ENCODE measurements around the gene NUDT3. TPM values are rescaled to one million over a fixed set of nuclear protein-coding genes. Genes with fewer than 3 reads are reported as not detected.

Gene NUDT3
- total and polyA plus RNA-seq, 4 donors, result 3.2 to 20.2 (median 9.5) TPM

DNA sequence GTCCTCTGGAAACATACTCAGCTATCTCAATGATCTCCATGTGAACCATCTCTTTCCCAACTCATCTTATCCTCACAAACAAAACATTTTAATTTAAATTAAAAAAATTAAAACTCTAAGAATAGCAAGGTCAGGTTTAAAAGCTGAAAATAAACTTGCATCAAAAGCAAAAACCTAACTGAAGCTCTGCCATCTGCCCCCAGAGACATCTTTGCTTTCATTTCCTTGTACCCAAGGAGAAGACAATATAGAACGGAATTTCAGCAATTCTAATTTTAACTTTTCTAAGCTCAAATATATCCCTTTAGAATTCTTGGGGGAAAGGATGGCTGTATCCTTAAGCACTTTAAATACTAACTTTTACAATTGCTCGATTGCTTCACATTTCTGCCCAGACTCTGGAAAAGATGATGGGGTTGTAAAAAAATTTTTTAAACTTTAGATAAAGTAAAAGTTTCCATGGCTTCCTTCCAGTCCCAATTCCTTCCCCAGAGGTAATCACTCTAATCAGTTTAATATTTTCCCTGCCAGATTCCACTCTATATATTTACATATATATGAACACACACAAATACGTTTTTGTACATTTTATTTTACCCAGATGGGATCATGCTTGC, 74.5 kb downstream of the NUDT3 start:
- no peak overlapping the region for H3K4me3 ChIP-seq (ENCODE audit: low read depth in 1 of 3, low read length in 3 of 3)
- H3K27ac ChIP-seq (ENCODE audit: low read depth in 1 of 2, low read length in 2 of 2), result no peak overlapping the region
- no peak overlapping the region for H3K9ac ChIP-seq (ENCODE audit: low read depth in 1 of 2, low read length in 2 of 2)
- no peak for TF ChIP-seq RAD21 (IDR thresholded peaks at IDR 0.05)
- WGBS, result 67% methylated on average over 3 of the region's 3 CpGs
- no peaks in the 10 kb centered on the region for H3K9me3 ChIP-seq (ENCODE audit: control insufficient read depth in 4 of 4, low read length in 3 of 4)
- no peaks in the 10 kb centered on the region for H3K27me3 ChIP-seq (ENCODE audit: control insufficient read depth in 4 of 4, insufficient read depth in 4 of 4, low read length in 3 of 4)
- peaks cover 0 to 3% (median under 1%) of the 10 kb centered on the region in 4 donors for H3K4me1 ChIP-seq (ENCODE audit: control insufficient read depth in 4 of 4, insufficient read depth in 4 of 4, low read length in 3 of 4)
- no peak for DNase-seq (ENCODE audit: low spot score)
- H3K36me3 ChIP-seq (ENCODE audit: control insufficient read depth in 4 of 4, insufficient read depth in 3 of 4, low read depth in 1 of 4, low read length in 3 of 4), result no peaks in the 10 kb centered on the region

DNA sequence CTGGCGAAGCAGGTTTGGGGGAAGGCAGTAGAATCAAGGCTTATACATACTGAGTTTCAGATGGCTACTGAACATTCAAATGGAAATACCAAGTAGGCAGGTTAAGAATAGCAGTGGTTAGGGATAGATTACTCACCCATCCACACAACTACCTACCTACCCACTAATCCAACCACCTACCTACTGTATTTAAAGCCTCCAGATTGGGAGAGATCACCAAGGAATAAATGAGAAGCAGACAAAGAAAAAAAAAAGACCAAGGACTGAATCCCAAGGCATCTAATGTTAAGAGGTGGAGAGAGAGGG, 75.3 kb downstream of the NUDT3 start:
- no peak overlapping the region for H3K27ac ChIP-seq (ENCODE audit: low read depth in 1 of 2, low read length in 2 of 2)
- H3K36me3 ChIP-seq (ENCODE audit: control insufficient read depth in 4 of 4, insufficient read depth in 3 of 4, low read depth in 1 of 4, low read length in 3 of 4), result no peaks in the 10 kb centered on the region
- TF ChIP-seq RAD21 (IDR thresholded peaks at IDR 0.05) (no peak), YY1 (IDR thresholded peaks at IDR 0.05) (no peak), HNF4A (conservative IDR thresholded peaks at IDR 0.05) (no peak), FOXA1 (IDR thresholded peaks at IDR 0.05) (no peak), RXRA (IDR thresholded peaks at IDR 0.05) (no peak), HNF4G (IDR thresholded peaks at IDR 0.05) (no peak)
- TF ChIP-seq, protein P1, sequence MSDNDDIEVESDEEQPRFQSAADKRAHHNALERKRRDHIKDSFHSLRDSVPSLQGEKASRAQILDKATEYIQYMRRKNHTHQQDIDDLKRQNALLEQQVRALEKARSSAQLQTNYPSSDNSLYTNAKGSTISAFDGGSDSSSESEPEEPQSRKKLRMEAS (IDR thresholded peaks at IDR 0.05), result no peak
- TF ChIP-seq, protein P2, sequence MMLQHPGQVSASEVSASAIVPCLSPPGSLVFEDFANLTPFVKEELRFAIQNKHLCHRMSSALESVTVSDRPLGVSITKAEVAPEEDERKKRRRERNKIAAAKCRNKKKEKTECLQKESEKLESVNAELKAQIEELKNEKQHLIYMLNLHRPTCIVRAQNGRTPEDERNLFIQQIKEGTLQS (IDR thresholded peaks at IDR 0.05), result no peak
- no peak for DNase-seq (ENCODE audit: low spot score)
- no peaks in the 10 kb centered on the region for H3K27me3 ChIP-seq (ENCODE audit: control insufficient read depth in 4 of 4, insufficient read depth in 4 of 4, low read length in 3 of 4)
- H3K9ac ChIP-seq (ENCODE audit: low read depth in 1 of 2, low read length in 2 of 2), result no peak overlapping the region
- peaks cover 0 to 3% (median under 1%) of the 10 kb centered on the region in 4 donors for H3K4me1 ChIP-seq (ENCODE audit: control insufficient read depth in 4 of 4, insufficient read depth in 4 of 4, low read length in 3 of 4)
- no peak overlapping the region for H3K4me3 ChIP-seq (ENCODE audit: low read depth in 1 of 3, low read length in 3 of 3)
- WGBS, result 94% methylated on average over 1 of the region's 1 CpG
- H3K9me3 ChIP-seq (ENCODE audit: control insufficient read depth in 4 of 4, low read length in 3 of 4), result no peaks in the 10 kb centered on the region

DNA sequence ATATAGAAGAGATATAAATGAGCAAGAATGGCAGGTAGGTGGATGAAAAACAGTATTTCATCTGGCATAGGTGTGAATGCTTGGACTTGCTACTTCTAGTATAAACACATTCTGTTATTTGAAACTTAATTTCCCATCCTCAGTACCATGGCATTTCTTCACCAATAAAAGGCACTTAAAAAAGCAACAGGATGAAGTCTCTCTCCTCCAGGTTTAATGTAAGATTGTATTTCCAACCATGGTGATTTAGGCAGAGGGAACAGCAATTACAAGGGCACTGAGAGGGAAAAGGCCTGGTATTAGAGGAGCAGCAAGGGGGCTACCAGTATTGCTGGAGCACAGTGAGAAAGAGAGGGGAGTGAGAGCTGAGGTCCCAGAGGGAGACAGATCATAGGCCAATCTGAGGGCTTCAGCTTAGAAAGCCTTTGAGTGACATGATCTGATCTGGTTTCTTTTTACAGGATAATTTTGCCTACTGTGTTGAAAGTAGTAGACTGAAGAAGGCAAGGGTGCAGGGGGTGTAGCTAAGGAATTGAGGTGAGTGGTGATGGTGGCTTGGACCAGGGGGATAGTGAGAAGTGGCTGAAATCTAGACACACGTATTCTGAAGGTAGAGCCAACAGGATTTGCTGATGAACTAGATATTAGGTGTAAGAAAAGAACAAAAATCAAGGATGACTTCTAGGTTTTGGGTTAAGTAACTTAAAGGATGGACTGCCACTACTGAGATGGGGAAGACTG, 75.9 kb downstream of the NUDT3 start:
- Histone ChIP-seq H3K4me1 (ENCODE audit: control insufficient read depth in 4 of 4, insufficient read depth in 4 of 4, low read length in 3 of 4) (peaks cover 0 to 3% (median under 1%) of the 10 kb centered on the region in 4 donors), H3K9ac (ENCODE audit: low read depth in 1 of 2, low read length in 2 of 2) (no peak overlapping the region), H3K36me3 (ENCODE audit: control insufficient read depth in 4 of 4, insufficient read depth in 3 of 4, low read depth in 1 of 4, low read length in 3 of 4) (no peaks in the 10 kb centered on the region), H3K4me3 (ENCODE audit: low read depth in 1 of 3, low read length in 3 of 3) (no peak overlapping the region), H3K27ac (ENCODE audit: low read depth in 1 of 2, low read length in 2 of 2) (no peak overlapping the region), H3K9me3 (ENCODE audit: control insufficient read depth in 4 of 4, low read length in 3 of 4) (no peaks in the 10 kb centered on the region), H3K27me3 (ENCODE audit: control insufficient read depth in 4 of 4, insufficient read depth in 4 of 4, low read length in 3 of 4) (no peaks in the 10 kb centered on the region)
- TF ChIP-seq HNF4G (IDR thresholded peaks at IDR 0.05) (no peak), JUND (IDR thresholded peaks at IDR 0.05) (no peak), SP1 (IDR thresholded peaks at IDR 0.05) (no peak), FOXA1 (IDR thresholded peaks at IDR 0.05) (no peak), RAD21 (IDR thresholded peaks at IDR 0.05) (no peak), TAF1 (conservative IDR thresholded peaks at IDR 0.05) (no peak), EGR1 (IDR thresholded peaks at IDR 0.05; ENCODE audit: low read depth in 2 of 2) (no peak)
- TF ChIP-seq, protein P3, sequence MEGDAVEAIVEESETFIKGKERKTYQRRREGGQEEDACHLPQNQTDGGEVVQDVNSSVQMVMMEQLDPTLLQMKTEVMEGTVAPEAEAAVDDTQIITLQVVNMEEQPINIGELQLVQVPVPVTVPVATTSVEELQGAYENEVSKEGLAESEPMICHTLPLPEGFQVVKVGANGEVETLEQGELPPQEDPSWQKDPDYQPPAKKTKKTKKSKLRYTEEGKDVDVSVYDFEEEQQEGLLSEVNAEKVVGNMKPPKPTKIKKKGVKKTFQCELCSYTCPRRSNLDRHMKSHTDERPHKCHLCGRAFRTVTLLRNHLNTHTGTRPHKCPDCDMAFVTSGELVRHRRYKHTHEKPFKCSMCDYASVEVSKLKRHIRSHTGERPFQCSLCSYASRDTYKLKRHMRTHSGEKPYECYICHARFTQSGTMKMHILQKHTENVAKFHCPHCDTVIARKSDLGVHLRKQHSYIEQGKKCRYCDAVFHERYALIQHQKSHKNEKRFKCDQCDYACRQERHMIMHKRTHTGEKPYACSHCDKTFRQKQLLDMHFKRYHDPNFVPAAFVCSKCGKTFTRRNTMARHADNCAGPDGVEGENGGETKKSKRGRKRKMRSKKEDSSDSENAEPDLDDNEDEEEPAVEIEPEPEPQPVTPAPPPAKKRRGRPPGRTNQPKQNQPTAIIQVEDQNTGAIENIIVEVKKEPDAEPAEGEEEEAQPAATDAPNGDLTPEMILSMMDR (IDR thresholded peaks at IDR 0.05; ENCODE audit: low read depth, low read length, missing input control), result no peak
- TF ChIP-seq, protein P4, sequence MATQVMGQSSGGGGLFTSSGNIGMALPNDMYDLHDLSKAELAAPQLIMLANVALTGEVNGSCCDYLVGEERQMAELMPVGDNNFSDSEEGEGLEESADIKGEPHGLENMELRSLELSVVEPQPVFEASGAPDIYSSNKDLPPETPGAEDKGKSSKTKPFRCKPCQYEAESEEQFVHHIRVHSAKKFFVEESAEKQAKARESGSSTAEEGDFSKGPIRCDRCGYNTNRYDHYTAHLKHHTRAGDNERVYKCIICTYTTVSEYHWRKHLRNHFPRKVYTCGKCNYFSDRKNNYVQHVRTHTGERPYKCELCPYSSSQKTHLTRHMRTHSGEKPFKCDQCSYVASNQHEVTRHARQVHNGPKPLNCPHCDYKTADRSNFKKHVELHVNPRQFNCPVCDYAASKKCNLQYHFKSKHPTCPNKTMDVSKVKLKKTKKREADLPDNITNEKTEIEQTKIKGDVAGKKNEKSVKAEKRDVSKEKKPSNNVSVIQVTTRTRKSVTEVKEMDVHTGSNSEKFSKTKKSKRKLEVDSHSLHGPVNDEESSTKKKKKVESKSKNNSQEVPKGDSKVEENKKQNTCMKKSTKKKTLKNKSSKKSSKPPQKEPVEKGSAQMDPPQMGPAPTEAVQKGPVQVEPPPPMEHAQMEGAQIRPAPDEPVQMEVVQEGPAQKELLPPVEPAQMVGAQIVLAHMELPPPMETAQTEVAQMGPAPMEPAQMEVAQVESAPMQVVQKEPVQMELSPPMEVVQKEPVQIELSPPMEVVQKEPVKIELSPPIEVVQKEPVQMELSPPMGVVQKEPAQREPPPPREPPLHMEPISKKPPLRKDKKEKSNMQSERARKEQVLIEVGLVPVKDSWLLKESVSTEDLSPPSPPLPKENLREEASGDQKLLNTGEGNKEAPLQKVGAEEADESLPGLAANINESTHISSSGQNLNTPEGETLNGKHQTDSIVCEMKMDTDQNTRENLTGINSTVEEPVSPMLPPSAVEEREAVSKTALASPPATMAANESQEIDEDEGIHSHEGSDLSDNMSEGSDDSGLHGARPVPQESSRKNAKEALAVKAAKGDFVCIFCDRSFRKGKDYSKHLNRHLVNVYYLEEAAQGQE (IDR thresholded peaks at IDR 0.05), result no peak
- TF ChIP-seq, protein P1 (IDR thresholded peaks at IDR 0.05), result no peak
- 95% methylated on average over 1 of the region's 1 CpG for WGBS
- no peak for DNase-seq (ENCODE audit: low spot score)
